PC-9 (cell line): ENCODE measurements around the gene RNU5D-1.

Source experiments
- CTCF ChIP-seq: fragments of 200-600 bp; sonication (generic); conservative IDR thresholded peaks from 2 replicates; pipeline ENCODE4 v1.6.1; 2017; ENCODE audit warnings: mixed run types, antibody characterized with exemption, mild to moderate bottlenecking, moderate library complexity
- EZH2 ChIP-seq: fragments of 200-600 bp; sonication (generic); IDR thresholded peaks from 2 replicates; pipeline ENCODE4 v1.8.0; 2017; ENCODE audit warnings: antibody characterized with exemption, low read depth

GRCh38 chr1:44685218-44685617 lies 45.8 kb downstream of the RNU5D-1 start:
- TF ChIP-seq EZH2: no peak
- TF ChIP-seq CTCF: no peak
